ENCODE data around the gene SCYGR7.
A peak's percentile ranks its signal among the peaks of the same experiment; 100 is the strongest.
"Not testable (repeated sequence)": the region's sequence is repeated elsewhere in the genome, so short reads cannot be mapped to it uniquely, and the experiment has no call there.

SCYGR7 gene

DNA sequence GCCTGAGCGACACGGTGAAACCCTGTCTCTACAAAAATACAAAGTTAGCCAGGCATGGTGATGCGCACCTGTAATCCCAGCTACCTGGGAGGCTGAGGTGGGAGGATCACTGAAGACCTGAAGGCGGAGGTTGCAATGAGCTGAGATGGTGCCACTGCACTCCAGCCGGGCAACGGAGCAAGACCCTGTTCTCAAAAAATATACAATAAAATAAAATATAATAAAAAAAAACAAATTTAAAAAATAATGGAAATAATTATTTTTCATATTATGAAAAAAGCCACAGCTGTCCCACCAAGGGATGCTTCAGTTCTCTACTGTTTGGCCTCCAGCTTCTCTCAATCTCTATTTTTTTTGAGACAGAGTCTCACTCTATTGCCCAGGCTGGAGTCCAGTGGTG, 20.7 kb upstream of the SCYGR7 start:
- no peak for DNase-seq (ENCODE audit: low read depth, low spot score)
- Histone ChIP-seq H3K9ac (ENCODE audit: insufficient read length) (no peak overlapping the region), H3K36me3 (ENCODE audit: insufficient read depth, low read length) (no peaks in the 10 kb centered on the region), H3K9me3 (ENCODE audit: low read depth, low read length) (no peaks in the 10 kb centered on the region), H3K4me3 (no peak overlapping the region), H3K27ac (no peak overlapping the region)
- TF ChIP-seq POLR2AphosphoS5 (IDR thresholded peaks at IDR 0.05; ENCODE audit: borderline replicate concordance, low read depth, low read length) = no peak
- no peak for TF ChIP-seq EZH2 (IDR thresholded peaks at IDR 0.05)
- no peak for TF ChIP-seq FOXP2 (optimal IDR thresholded peaks at IDR 0.05; ENCODE audit: control extremely low read depth, extremely low read length, insufficient read depth)

DNA sequence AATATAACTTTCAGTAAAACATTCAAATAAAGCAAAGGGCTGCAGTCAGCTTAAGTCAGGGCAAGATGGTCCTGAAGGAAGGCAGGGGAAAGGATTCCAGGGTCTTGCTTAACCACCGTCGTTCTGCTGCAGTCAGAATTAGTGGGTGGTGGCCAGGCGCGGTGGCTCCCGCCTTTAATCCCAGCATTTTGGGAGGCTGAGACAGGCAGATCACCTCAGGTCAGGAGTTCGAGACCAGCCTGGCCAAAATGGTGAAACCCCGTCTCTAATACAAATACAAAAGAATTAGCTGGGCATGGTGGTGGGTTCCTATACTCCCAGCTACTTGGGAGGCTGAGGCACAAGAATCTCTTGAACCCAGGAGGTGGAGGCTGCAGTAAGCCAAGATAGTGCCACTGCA, 17.1 kb upstream of the SCYGR7 start:
- H3K4me3 ChIP-seq = no peak overlapping the region
- H3K36me3 ChIP-seq (ENCODE audit: insufficient read depth, low read length) = no peaks in the 10 kb centered on the region
- TF ChIP-seq EZH2 (IDR thresholded peaks at IDR 0.05) (no peak), FOXP2 (optimal IDR thresholded peaks at IDR 0.05; ENCODE audit: control extremely low read depth, extremely low read length, insufficient read depth) (no peak), POLR2AphosphoS5 (IDR thresholded peaks at IDR 0.05; ENCODE audit: borderline replicate concordance, low read depth, low read length) (no peak)
- H3K9ac ChIP-seq (ENCODE audit: insufficient read length) = no peak overlapping the region
- no peak overlapping the region for H3K27ac ChIP-seq
- no peak for DNase-seq (ENCODE audit: low read depth, low spot score)
- no peaks in the 10 kb centered on the region for H3K9me3 ChIP-seq (ENCODE audit: low read depth, low read length)

DNA sequence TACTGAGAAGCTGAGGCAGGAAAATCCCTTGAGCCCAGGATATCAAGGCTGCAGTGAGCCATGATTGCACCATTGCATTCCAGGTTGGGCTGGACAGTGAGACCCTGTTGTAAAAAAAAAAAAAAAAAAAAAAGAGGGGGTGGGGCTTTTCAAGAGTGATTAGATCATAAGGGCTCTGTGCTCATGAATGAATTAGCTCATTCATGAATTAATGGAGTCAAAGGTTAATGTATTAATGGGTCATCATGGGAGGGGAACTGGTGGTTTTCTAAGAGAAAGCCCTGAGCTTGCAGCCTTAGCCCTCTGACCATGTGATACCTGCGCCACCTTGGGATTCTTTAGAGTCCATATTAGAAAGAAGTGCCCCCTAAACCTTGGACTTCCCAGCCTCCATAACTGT, 14.8 kb upstream of the SCYGR7 start:
- Histone ChIP-seq H3K9ac (ENCODE audit: insufficient read length) (no peak overlapping the region), H3K9me3 (ENCODE audit: low read depth, low read length) (no peaks in the 10 kb centered on the region), H3K27ac (no peak overlapping the region), H3K4me3 (no peak overlapping the region), H3K36me3 (ENCODE audit: insufficient read depth, low read length) (no peaks in the 10 kb centered on the region)
- DNase-seq (ENCODE audit: low read depth, low spot score) = no peak
- no peak for TF ChIP-seq EZH2 (IDR thresholded peaks at IDR 0.05)
- TF ChIP-seq POLR2AphosphoS5 (IDR thresholded peaks at IDR 0.05; ENCODE audit: borderline replicate concordance, low read depth, low read length) = no peak
- no peak for TF ChIP-seq FOXP2 (optimal IDR thresholded peaks at IDR 0.05; ENCODE audit: control extremely low read depth, extremely low read length, insufficient read depth)

DNA sequence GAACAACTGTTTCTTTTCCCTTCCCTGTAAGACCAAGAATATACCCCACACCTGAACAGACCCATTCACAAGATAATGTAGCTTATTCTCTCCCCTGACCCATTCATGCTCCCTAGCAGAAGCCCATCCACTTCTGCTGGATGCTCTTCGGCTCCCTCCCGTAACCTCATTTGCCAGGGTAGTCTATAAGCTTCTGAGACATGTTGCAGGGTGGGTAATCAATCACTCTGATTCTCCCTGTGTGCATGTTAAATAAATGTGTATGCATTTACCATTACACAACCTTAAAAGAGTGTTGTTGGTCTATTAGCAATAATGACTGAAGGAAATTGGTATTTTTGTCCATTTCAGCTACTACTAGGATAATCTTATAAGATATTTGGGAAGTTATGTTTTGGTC, 11.6 kb upstream of the SCYGR7 start:
- H3K9ac ChIP-seq (ENCODE audit: insufficient read length) = no peak overlapping the region
- no peaks in the 10 kb centered on the region for H3K9me3 ChIP-seq (ENCODE audit: low read depth, low read length)
- H3K36me3 ChIP-seq (ENCODE audit: insufficient read depth, low read length) = no peaks in the 10 kb centered on the region
- TF ChIP-seq EZH2 (IDR thresholded peaks at IDR 0.05) = no peak
- DNase-seq (ENCODE audit: low read depth, low spot score) = no peak
- H3K27ac ChIP-seq = no peak overlapping the region
- H3K4me3 ChIP-seq = no peak overlapping the region

DNA sequence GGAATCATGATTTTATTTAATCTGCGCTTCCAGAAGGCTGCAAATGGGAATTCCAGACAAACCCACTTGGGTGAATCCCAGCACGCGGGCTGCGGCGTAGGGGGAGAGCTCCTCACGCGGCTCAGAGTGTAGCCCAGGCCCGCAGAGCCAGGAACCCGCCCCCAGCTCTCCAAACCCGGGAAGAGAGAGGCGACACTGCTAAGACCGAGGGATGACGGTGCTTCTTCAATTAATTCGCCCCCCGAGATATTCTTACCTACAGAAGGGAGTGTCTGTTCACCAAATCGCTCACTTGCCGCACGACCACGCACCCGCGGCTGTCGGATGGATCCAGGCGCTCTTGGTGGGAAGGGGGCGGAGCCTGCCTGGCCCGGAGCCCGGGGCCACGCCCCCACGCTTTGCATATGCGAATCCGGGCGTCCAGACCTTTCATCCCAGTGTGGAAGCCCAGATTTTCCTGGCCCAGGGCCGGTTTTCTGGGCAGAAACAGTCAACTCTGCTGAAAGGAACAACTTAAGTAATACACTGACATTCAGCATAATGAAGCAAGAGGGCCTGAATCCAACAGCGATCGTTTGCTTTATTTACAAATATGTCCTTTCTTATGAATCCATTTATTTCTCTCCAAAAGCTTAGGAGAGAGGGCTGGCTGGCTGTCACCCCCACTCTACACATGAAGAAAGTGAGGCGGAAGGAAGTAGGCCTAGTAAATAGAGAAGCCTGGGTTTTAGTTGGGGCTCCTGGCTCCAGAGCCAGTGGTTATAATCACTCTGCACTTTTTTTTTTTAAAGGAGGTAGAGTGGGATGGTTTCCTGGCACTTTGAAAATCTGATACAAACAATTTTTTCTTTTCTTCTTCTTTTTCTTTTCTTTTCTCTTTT, 10.2 kb upstream of the SCYGR7 start, which contains the start of gene SLC19A3:
Gene SLC19A3 (minus strand): TSS at position 342 of the 881 bp plus-strand sequence. CDS start 15,710 bp downstream, outside the sequence.
- Histone ChIP-seq H3K4me3 (peak within 1 kb of the TSS; percentile 76), H3K36me3 (ENCODE audit: insufficient read depth, low read length) (no peaks in the 10 kb centered on the region), H3K9me3 (ENCODE audit: low read depth, low read length) (no peaks in the 10 kb centered on the region)

DNA sequence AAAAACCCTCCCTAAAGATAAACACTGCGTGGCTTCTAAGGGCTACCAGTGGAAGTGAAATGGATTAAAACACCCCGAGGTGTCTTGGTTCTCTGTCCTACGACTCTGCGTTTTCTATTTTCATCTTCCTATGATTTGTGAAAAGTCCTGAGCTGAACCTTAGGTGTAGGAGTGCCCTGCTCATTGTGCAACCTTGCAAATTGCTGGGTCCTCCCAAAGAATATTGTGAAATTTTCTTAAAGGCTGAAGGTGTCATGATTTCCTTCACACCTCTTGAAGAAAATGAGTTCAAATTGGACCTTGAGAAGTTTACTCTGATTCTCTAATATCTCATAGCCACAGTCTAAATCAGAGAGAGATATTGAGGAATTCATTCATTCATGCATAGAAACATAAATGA, 8.5 kb upstream of the SCYGR7 start:
- Histone ChIP-seq H3K27ac (no peak overlapping the region), H3K36me3 (ENCODE audit: insufficient read depth, low read length) (no peaks in the 10 kb centered on the region), H3K9me3 (ENCODE audit: low read depth, low read length) (no peaks in the 10 kb centered on the region), H3K4me3 (no peak overlapping the region), H3K9ac (ENCODE audit: insufficient read length) (no peak overlapping the region)
- TF ChIP-seq EZH2 (IDR thresholded peaks at IDR 0.05) = no peak
- TF ChIP-seq FOXP2 (optimal IDR thresholded peaks at IDR 0.05; ENCODE audit: control extremely low read depth, extremely low read length, insufficient read depth) = no peak
- TF ChIP-seq POLR2AphosphoS5 (IDR thresholded peaks at IDR 0.05; ENCODE audit: borderline replicate concordance, low read depth, low read length) = no peak
- no peak for DNase-seq (ENCODE audit: low read depth, low spot score)

More for the DNA sequence above, 10.2 kb upstream of the SCYGR7 start, which contains the start of gene SLC19A3:
- no peak for TF ChIP-seq EZH2 (IDR thresholded peaks at IDR 0.05)
- TF ChIP-seq POLR2AphosphoS5 (IDR thresholded peaks at IDR 0.05; ENCODE audit: borderline replicate concordance, low read depth, low read length) = no peak
- TF ChIP-seq FOXP2 (optimal IDR thresholded peaks at IDR 0.05; ENCODE audit: control extremely low read depth, extremely low read length, insufficient read depth) = no peak
- no peak for DNase-seq (ENCODE audit: low read depth, low spot score)
- peak within 1 kb of the TSS; percentile 24 for H3K9ac ChIP-seq (ENCODE audit: insufficient read length)
- no peak within 1 kb of the TSS for H3K27ac ChIP-seq

DNA sequence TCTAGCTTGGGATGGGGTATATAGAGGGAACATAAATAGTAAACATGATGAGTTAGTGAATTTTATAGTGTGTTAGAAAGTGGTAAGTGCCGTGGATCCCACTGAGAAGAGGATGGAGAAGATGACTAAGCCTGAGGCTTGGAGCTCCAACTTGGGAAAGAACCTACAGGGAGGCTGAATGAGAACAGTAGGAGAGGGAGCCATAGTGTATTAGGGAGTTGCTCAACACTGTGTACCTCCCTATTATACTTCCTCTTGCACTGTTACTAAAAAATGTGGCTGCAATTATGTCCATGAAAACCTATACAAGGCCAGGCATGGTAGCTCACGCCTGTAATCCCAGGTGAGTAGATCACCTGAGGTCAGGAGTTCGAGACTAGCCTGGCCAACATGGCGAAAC, 7.5 kb upstream of the SCYGR7 start:
- no peaks in the 10 kb centered on the region for H3K36me3 ChIP-seq (ENCODE audit: insufficient read depth, low read length)
- DNase-seq (ENCODE audit: low read depth, low spot score) = no peak
- H3K9ac ChIP-seq (ENCODE audit: insufficient read length) = no peak overlapping the region
- H3K9me3 ChIP-seq (ENCODE audit: low read depth, low read length) = no peaks in the 10 kb centered on the region
- H3K27ac ChIP-seq = no peak overlapping the region
- no peak for TF ChIP-seq FOXP2 (optimal IDR thresholded peaks at IDR 0.05; ENCODE audit: control extremely low read depth, extremely low read length, insufficient read depth)
- H3K4me3 ChIP-seq = no peak overlapping the region

DNA sequence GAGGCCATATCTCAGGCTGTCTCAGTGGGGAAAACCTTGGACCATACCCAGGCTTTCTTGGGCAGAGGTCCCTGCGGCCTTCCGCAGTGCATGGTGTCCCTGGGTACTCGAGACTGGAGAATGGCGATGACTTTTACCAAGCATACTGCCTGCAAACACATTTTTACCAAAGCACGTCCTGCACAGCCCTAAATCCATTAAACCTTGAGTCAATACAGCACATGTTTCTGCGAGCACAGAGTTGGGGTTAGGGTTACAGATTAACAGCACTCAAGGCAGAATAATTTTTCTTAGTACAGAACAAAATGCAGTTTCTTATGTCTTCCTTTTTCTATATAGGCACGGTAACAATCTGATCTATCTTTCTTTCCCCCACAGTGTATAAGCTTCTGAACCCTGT, 5.3 kb upstream of the SCYGR7 start:
- not testable (repeated sequence) for H3K27ac ChIP-seq; DNase-seq (ENCODE audit: low read depth, low spot score); H3K9ac ChIP-seq (ENCODE audit: insufficient read length); H3K4me3 ChIP-seq; H3K36me3 ChIP-seq (ENCODE audit: insufficient read depth, low read length); H3K9me3 ChIP-seq (ENCODE audit: low read depth, low read length)

DNA sequence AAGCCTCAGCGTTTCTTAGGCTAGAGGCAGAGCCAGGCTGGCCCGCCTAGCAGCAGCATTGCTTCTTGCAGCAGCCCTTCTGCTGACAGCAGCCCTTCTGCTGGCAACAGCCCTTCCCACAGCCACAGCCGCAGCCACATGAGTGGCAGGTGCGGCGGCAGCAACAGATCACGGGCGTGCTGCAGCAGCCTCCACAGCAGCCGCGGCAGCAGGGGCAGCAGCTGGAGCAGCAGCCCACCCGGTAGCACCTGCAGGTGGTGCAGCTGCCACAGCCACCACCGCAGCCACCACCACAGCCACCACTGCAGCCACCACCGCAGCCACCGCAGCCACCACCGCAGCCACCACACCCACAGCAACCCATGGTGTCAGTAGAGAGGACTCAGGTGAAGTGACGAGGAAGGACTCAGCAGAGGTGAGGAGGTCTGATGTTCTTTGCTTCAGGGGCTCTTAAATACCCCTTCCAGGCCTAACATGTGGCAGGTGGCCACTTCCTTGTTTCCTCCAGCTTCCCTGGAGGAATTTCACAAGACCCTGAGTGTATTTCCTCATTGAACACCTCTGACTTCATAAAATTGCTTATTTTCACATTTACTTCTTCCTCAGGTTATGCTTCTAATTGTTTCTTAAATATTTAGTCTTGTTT, 3.6 kb upstream of the SCYGR7 start, which contains the start of gene SCYGR6:
Gene SCYGR6 (minus strand): TSS at position 364 of the 646 bp plus-strand sequence. CDS start 0 bp downstream, at position 364.
- H3K27ac ChIP-seq = no peak within 1 kb of the TSS
- H3K4me3 ChIP-seq = no peak within 1 kb of the TSS
- TF ChIP-seq POLR2AphosphoS5 (IDR thresholded peaks at IDR 0.05; ENCODE audit: borderline replicate concordance, low read depth, low read length) (no peak), EZH2 (IDR thresholded peaks at IDR 0.05) (no peak), FOXP2 (optimal IDR thresholded peaks at IDR 0.05; ENCODE audit: control extremely low read depth, extremely low read length, insufficient read depth) (no peak)
- no peaks in the 10 kb centered on the region for H3K36me3 ChIP-seq (ENCODE audit: insufficient read depth, low read length)
- no peak for DNase-seq (ENCODE audit: low read depth, low spot score)
- no peaks in the 10 kb centered on the region for H3K9me3 ChIP-seq (ENCODE audit: low read depth, low read length)
- no peak within 1 kb of the TSS for H3K9ac ChIP-seq (ENCODE audit: insufficient read length)

Data from SK-N-MC (cell line).